ENCODE measurements around the gene GPR171. TPM values are rescaled to one million over a fixed set of nuclear protein-coding genes. Genes with fewer than 3 reads are reported as not detected.
"Not testable (repeated sequence)": the region's sequence is repeated elsewhere in the genome, so short reads cannot be mapped to it uniquely, and the experiment has no call there.

GPR171 gene
- total RNA-seq, 1 experiment from 2014 or later = not detected

DNA sequence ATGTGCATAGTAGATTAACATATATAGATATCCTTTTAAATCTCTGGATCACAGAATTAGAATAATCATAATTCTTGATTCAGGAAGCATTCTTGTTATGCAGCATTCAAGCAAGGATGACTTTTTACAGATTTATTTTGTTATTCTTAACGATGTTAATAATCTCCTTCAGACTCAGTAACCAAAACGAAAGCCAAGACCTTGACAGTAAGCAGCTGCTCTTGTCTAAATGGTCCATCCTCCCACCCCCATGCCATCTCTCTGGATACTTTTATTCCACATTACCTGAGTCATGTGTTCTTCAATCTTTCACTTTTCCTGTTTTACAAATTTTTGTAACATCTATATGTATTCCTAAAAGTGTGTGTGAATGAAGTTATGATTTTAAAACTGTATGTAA lies 33.3 kb upstream of the GPR171 start:
- TF ChIP-seq, protein P1, sequence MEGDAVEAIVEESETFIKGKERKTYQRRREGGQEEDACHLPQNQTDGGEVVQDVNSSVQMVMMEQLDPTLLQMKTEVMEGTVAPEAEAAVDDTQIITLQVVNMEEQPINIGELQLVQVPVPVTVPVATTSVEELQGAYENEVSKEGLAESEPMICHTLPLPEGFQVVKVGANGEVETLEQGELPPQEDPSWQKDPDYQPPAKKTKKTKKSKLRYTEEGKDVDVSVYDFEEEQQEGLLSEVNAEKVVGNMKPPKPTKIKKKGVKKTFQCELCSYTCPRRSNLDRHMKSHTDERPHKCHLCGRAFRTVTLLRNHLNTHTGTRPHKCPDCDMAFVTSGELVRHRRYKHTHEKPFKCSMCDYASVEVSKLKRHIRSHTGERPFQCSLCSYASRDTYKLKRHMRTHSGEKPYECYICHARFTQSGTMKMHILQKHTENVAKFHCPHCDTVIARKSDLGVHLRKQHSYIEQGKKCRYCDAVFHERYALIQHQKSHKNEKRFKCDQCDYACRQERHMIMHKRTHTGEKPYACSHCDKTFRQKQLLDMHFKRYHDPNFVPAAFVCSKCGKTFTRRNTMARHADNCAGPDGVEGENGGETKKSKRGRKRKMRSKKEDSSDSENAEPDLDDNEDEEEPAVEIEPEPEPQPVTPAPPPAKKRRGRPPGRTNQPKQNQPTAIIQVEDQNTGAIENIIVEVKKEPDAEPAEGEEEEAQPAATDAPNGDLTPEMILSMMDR (IDR thresholded peaks at IDR 0.05; ENCODE audit: unreplicated experiment) = no peak
- no peak for DNase-seq (ENCODE audit: unreplicated experiment)
- no peaks in the 10 kb centered on the region for H3K4me1 Mint-ChIP-seq (ENCODE audit: insufficient read depth, unreplicated experiment)
- intact Hi-C loops (cut with micrococcal nuclease) = no loop called here
- CTCF ChIA-PET = interaction anchor here (2.5 kb wide), 1 partner anchor 68 kb away, joined by 11 read pairs; no protein-coding TSS in a partner anchor
- POLR2A ChIA-PET = interaction anchor here (0.6 to 0.7 kb wide), 2 partner anchors 146 to 1146 kb away, joined by 3 read pairs; no protein-coding TSS in a partner anchor
- H3K36me3 Mint-ChIP-seq (ENCODE audit: insufficient read depth, unreplicated experiment) = peaks cover 5% of the 10 kb centered on the region
- BruUV-seq (replicated peaks) = no TSS peak
- no peaks in the 10 kb centered on the region for H3K27me3 Mint-ChIP-seq (ENCODE audit: insufficient read depth, unreplicated experiment)
- no peak overlapping the region for H3K27ac Mint-ChIP-seq (ENCODE audit: low read depth, unreplicated experiment)
- H3K9me3 Mint-ChIP-seq (ENCODE audit: unreplicated experiment) = no peaks in the 10 kb centered on the region
- no peak overlapping the region for H3K4me3 Mint-ChIP-seq (ENCODE audit: unreplicated experiment)

DNA sequence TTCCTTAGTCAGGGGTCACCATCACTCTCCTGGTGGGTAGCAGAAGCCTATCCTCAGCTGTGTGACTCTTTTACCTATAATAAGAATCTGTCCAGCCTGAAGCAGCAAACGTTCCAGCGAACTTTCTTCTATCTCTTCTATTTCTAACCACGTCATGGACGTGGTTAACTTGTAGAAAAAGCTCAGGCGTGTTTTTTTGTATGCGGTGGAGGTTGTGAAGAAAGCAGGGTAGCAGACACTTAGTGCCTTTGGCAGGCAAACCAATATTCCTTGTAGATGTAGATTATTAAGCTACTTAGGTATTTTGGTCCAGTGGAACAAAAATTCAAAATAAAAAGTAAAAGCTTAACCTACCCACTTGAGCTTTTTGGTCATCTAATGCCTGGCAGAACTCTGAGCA lies 31.8 kb upstream of the GPR171 start:
- Mint-ChIP-seq H3K4me1 (ENCODE audit: insufficient read depth, unreplicated experiment) (no peaks in the 10 kb centered on the region), H3K4me3 (ENCODE audit: unreplicated experiment) (no peak overlapping the region), H3K27ac (ENCODE audit: low read depth, unreplicated experiment) (no peak overlapping the region), H3K36me3 (ENCODE audit: insufficient read depth, unreplicated experiment) (no peaks in the 10 kb centered on the region), H3K27me3 (ENCODE audit: insufficient read depth, unreplicated experiment) (no peaks in the 10 kb centered on the region), H3K9me3 (ENCODE audit: unreplicated experiment) (no peaks in the 10 kb centered on the region)
- no TSS peak for BruUV-seq (replicated peaks)
- ChIA-PET POLR2A (interaction anchor here (1.0 kb wide), 1 partner anchor 9 kb away, joined by 4 read pairs; no protein-coding TSS in a partner anchor), CTCF (interaction anchor here (0.6 to 2.5 kb wide), 6 partner anchors 20 to 79 kb away, joined by 3 to 12 read pairs (median 5); no protein-coding TSS in a partner anchor)
- intact Hi-C loops (cut with micrococcal nuclease) = no loop called here
- TF ChIP-seq, protein P1 (IDR thresholded peaks at IDR 0.05; ENCODE audit: unreplicated experiment) = no peak
- DNase-seq (ENCODE audit: unreplicated experiment) = no peak

- Mint-ChIP-seq H3K9me3 (ENCODE audit: unreplicated experiment) (no peaks in the 10 kb centered on the region), H3K27me3 (ENCODE audit: insufficient read depth, unreplicated experiment) (no peaks in the 10 kb centered on the region), H3K4me1 (ENCODE audit: insufficient read depth, unreplicated experiment) (peaks cover 7% of the 10 kb centered on the region), H3K4me3 (ENCODE audit: unreplicated experiment) (no peak overlapping the region), H3K27ac (ENCODE audit: low read depth, unreplicated experiment) (no peak overlapping the region), H3K36me3 (ENCODE audit: insufficient read depth, unreplicated experiment) (no peaks in the 10 kb centered on the region)
- POLR2A ChIA-PET = interaction anchor here (0.6 kb wide), 1 partner anchor 48 kb away, joined by 4 read pairs; no protein-coding TSS in a partner anchor
- TF ChIP-seq, protein P1 (IDR thresholded peaks at IDR 0.05; ENCODE audit: unreplicated experiment) = no peak
- no TSS peak for BruUV-seq (replicated peaks)
- intact Hi-C loops (cut with micrococcal nuclease) = no loop called here
- CTCF ChIA-PET = interaction anchor here (0.6 to 1.5 kb wide), 8 partner anchors 23 to 686 kb away, joined by 3 to 5 read pairs (median 4); no protein-coding TSS in a partner anchor
- no peak for DNase-seq (ENCODE audit: unreplicated experiment)
Observed at GRCh38 chr3:151232991-151233390, 30.0 kb upstream of the GPR171 start.

DNA sequence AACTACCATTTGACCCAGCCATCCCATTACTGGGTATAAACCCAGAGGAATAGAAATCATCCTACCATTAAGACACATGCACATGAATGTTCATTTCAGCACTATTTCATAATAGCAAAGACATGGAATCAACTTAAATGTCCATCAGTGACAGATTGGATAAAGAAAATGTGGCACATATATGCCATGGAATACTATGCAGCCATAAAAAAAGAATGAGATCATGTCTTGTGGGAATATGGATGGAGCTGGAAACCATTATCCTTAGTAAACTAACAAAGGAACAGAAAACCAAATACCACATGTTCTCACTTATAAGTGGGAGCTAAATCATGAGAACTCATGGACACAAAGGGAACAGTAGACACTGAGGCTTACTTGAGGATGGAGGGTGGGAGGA lies 29.4 kb upstream of the GPR171 start:
- H3K36me3 Mint-ChIP-seq (ENCODE audit: insufficient read depth, unreplicated experiment); BruUV-seq (replicated peaks); H3K4me3 Mint-ChIP-seq (ENCODE audit: unreplicated experiment); intact Hi-C loops (cut with micrococcal nuclease); DNase-seq (ENCODE audit: unreplicated experiment); H3K9me3 Mint-ChIP-seq (ENCODE audit: unreplicated experiment); H3K27me3 Mint-ChIP-seq (ENCODE audit: insufficient read depth, unreplicated experiment); H3K27ac Mint-ChIP-seq (ENCODE audit: low read depth, unreplicated experiment); POLR2A ChIA-PET: not testable (repeated sequence)
- peaks cover 11% of the 10 kb centered on the region for H3K4me1 Mint-ChIP-seq (ENCODE audit: insufficient read depth, unreplicated experiment)
- CTCF ChIA-PET = interaction anchor here (0.6 to 1.5 kb wide), 7 partner anchors 50 to 1240 kb away, joined by 3 to 5 read pairs (median 4); no protein-coding TSS in a partner anchor
